GF-D8 (cell line): ENCODE measurements around the gene VAPB.

ENCODE experiments used
- DNase-seq: peaks from one replicate; lab custom pipeline; 2025; lab: John Stamatoyannopoulos, UW

The VAPB gene

GRCh38 chr20:58482416-58482815 lies 93.4 kb downstream of the VAPB start:
- no peak for DNase-seq

GRCh38 chr20:58483051-58483450 lies 94.0 kb downstream of the VAPB start:
- DNase-seq = no peak

GRCh38 chr20:58483470-58483869 lies 94.4 kb downstream of the VAPB start:
- DNase-seq = no peak

- no peak for DNase-seq
These were observed 96.4 kb downstream of the VAPB start for GRCh38 chr20:58485393-58485792.

GRCh38 chr20:58486207-58486606 lies 97.2 kb downstream of the VAPB start:
- DNase-seq = no peak

- DNase-seq = no peak
These were observed 103.2 kb downstream of the VAPB start for GRCh38 chr20:58492074-58492718.

- no peak for DNase-seq
These were observed 103.9 kb downstream of the VAPB start for GRCh38 chr20:58492795-58493524.

- DNase-seq = no peak
These were observed 106.0 kb downstream of the VAPB start for GRCh38 chr20:58494923-58495622.

GRCh38 chr20:58495623-58496428 lies 106.8 kb downstream of the VAPB start:
- DNase-seq = no peak

GRCh38 chr20:58496429-58496769 lies 107.4 kb downstream of the VAPB start:
- no peak for DNase-seq

GRCh38 chr20:58497076-58497641 lies 108.1 kb downstream of the VAPB start:
- no peak for DNase-seq

GRCh38 chr20:58497724-58498469 lies 108.9 kb downstream of the VAPB start:
- no peak for DNase-seq

GRCh38 chr20:58498470-58499068 lies 109.5 kb downstream of the VAPB start:
- no peak for DNase-seq

GRCh38 chr20:58500256-58500655 lies 111.2 kb downstream of the VAPB start:
- no peak for DNase-seq
